HEK293T (cell line): ENCODE measurements around the gene ETV3L.
"Not testable (repeated sequence)": the region's sequence is repeated elsewhere in the genome, so short reads cannot be mapped to it uniquely, and the experiment has no call there.

Source experiments
- CTCF ChIA-PET: fragments of 350-600 bp; formaldehyde crosslinking; extraction: SDS; loops from one replicate; lab custom pipeline; 2021; ENCODE audit warnings: antibody characterized with exemption, inconsistent platforms; lab: Yijun Ruan, JAX
- POLR2A ChIA-PET: fragments of 350-600 bp; formaldehyde crosslinking; extraction: SDS; loops from one replicate; lab custom pipeline; 2020; ENCODE audit warnings: antibody characterized with exemption, inconsistent platforms; lab: Yijun Ruan, JAX
- DNase-seq: peaks from one replicate; pipeline ENCODE4 v3.0.0; 2012; ENCODE audit warnings: mixed read lengths; ENCODE audit errors: extremely low spot score
- ARNT ChIP-seq: fragments of 450-650 bp; IDR thresholded peaks from 2 replicates; pipeline ENCODE4 v1.6.1; 2017; ENCODE audit warnings: mild to moderate bottlenecking
- BHLHE40 ChIP-seq: fragments of 450-650 bp; IDR thresholded peaks from 2 replicates; pipeline ENCODE4 v1.6.1; 2016; ENCODE audit warnings: mild to moderate bottlenecking, moderate library complexity, borderline replicate concordance
- CTBP1 ChIP-seq: fragments of 450-650 bp; IDR thresholded peaks from 2 replicates; pipeline ENCODE4 v1.6.1; 2016; ENCODE audit warnings: borderline replicate concordance
- ELF4 ChIP-seq: fragments of 450-650 bp; IDR thresholded peaks from 2 replicates; pipeline ENCODE4 v1.6.1; 2017; ENCODE audit warnings: antibody characterized with exemption
- FOXA1 ChIP-seq: fragments of 450-650 bp; IDR thresholded peaks from 2 replicates; pipeline ENCODE4 v1.6.1; 2016; ENCODE audit warnings: mild to moderate bottlenecking
- FOXK2 ChIP-seq: fragments of 450-650 bp; IDR thresholded peaks from 2 replicates; pipeline ENCODE4 v1.6.1; 2016; ENCODE audit warnings: mild to moderate bottlenecking
- FOXM1 ChIP-seq: fragments of 450-650 bp; IDR thresholded peaks from 2 replicates; pipeline ENCODE4 v1.6.1; 2017; ENCODE audit warnings: mild to moderate bottlenecking, borderline replicate concordance
- HDGF ChIP-seq: fragments of 450-650 bp; IDR thresholded peaks from 2 replicates; pipeline ENCODE4 v1.6.1; 2017; ENCODE audit warnings: antibody characterized with exemption, borderline replicate concordance
- L3MBTL2 ChIP-seq: fragments of 450-650 bp; conservative IDR thresholded peaks from 2 replicates; pipeline ENCODE4 v1.6.1; 2016; ENCODE audit warnings: mild to moderate bottlenecking
- LEF1 ChIP-seq: fragments of 450-650 bp; IDR thresholded peaks from 2 replicates; pipeline ENCODE4 v1.6.1; 2017; ENCODE audit warnings: mild to moderate bottlenecking, borderline replicate concordance
- NFRKB ChIP-seq: fragments of 450-650 bp; IDR thresholded peaks from 2 replicates; pipeline ENCODE4 v1.6.1; 2016; ENCODE audit warnings: mild to moderate bottlenecking, moderate library complexity
- SP1 ChIP-seq: fragments of 450-650 bp; IDR thresholded peaks from 2 replicates; pipeline ENCODE4 v1.6.1; 2017
- SUZ12 ChIP-seq: fragments of 450-650 bp; IDR thresholded peaks from 2 replicates; pipeline ENCODE4 v1.6.1; 2016; ENCODE audit warnings: mild to moderate bottlenecking
- TARDBP ChIP-seq: fragments of 450-650 bp; IDR thresholded peaks from 2 replicates; pipeline ENCODE4 v1.6.1; 2016
- ZNF384 ChIP-seq: fragments of 450-650 bp; IDR thresholded peaks from 2 replicates; pipeline ENCODE4 v1.6.1; 2016
- TF ChIP-seq, protein P1 (sequence below): fragments of 450-650 bp; IDR thresholded peaks from 2 replicates; pipeline ENCODE4 v1.6.1; 2016

Gene ETV3L

DNA sequence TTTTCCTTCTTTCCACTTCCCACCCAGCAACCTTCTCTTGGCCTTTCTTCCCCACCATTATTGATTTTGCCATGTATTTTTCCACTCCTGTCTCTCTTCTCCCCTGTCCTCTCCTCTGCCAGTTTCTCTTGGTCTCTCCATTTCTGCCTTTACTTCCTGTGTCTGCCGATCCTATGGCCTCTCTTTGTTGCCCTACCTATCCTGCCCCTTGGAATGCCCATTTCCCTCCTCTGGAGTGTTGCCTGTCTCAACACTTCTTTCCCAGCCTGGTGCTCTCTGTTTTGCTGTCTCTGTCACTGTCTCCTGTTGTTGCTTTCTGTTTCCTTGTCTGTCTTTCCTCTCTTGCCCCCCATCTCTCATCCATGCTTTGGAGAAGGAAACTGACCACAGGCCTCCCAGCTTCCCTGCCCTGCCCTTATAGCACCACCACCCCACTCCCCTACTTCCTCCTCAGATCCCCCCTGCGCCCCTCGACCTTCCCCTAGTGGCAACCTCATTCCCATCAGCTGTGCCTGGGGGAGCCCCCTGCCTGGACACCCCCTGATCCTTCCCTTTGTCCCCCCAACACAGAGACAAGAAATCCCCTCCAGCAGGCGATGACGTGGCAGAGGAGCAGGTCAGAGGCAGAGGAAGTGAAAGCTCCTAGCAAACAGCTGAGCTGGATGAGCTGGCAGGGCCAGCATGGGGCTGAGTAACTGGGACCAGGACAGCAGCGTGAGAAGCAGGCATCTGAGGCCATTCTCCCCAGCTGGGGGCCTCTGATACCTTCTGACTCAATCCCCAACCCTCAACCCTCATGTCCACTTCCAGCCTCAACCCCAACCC, 6.6 kb upstream of the ETV3L start:
- CTCF ChIA-PET: interaction anchor here (0.6 kb wide), 1 partner anchor 9 kb away, joined by 3 read pairs; no protein-coding TSS in a partner anchor
- TF ChIP-seq L3MBTL2: no peak
- TF ChIP-seq FOXM1: no peak
- no peak for TF ChIP-seq SP1
- TF ChIP-seq ZNF384: no peak
- TF ChIP-seq TARDBP: no peak
- TF ChIP-seq CTBP1: no peak
- TF ChIP-seq LEF1: no peak
- TF ChIP-seq HDGF: no peak
- TF ChIP-seq BHLHE40: no peak
- TF ChIP-seq ARNT: no peak
- no peak for TF ChIP-seq SUZ12
- no peak for TF ChIP-seq NFRKB
- no peak for TF ChIP-seq FOXK2
- no peak for TF ChIP-seq FOXA1
- no peak for TF ChIP-seq ELF4
- TF ChIP-seq, protein P1, sequence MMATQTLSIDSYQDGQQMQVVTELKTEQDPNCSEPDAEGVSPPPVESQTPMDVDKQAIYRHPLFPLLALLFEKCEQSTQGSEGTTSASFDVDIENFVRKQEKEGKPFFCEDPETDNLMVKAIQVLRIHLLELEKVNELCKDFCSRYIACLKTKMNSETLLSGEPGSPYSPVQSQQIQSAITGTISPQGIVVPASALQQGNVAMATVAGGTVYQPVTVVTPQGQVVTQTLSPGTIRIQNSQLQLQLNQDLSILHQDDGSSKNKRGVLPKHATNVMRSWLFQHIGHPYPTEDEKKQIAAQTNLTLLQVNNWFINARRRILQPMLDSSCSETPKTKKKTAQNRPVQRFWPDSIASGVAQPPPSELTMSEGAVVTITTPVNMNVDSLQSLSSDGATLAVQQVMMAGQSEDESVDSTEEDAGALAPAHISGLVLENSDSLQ: no peak
- POLR2A ChIA-PET: interaction anchor here (1.7 kb wide), 1 partner anchor 33 kb away, joined by 5 read pairs; no protein-coding TSS in a partner anchor
- no peak for DNase-seq

DNA sequence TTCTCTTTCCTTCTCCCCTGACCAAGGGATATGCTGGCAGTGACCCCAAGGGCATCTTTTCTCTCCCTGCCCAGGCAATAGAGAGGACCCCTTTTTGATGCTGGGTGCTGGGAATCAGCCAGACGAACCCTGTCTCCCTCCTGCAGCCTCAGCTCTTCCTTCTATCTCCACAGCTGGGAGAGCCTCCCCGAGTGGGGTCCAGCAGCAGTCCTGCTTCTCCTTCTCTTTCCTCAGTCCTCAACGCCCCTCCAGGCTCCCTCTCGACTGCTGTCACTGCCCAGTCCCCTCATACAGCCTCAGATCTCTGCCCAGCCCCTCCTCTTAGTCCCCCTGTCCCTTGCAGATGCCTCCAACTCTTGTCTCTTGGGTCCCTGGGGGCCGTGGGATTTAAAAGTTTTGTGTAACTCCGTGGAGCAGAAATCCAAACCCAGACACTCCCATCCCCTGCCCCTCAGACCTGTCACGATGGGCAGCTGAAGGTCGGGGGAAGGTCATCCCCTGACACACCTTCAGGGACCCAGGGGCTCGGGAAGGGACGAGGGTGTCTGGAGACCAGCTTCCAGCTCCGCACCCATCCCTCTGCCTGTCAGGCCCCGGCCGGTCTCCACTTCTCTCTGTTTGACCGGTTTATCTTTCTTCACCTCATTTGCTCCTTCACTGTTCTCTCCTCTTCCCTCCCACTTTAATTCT, 5.8 kb upstream of the ETV3L start:
- DNase-seq: no peak
- ChIA-PET CTCF (interaction anchor here (1.0 kb wide), 1 partner anchor 15 kb away, joined by 5 read pairs; no protein-coding TSS in a partner anchor), POLR2A (no interaction called here)
- TF ChIP-seq TARDBP (no peak), CTBP1 (no peak), L3MBTL2 (no peak)

DNA sequence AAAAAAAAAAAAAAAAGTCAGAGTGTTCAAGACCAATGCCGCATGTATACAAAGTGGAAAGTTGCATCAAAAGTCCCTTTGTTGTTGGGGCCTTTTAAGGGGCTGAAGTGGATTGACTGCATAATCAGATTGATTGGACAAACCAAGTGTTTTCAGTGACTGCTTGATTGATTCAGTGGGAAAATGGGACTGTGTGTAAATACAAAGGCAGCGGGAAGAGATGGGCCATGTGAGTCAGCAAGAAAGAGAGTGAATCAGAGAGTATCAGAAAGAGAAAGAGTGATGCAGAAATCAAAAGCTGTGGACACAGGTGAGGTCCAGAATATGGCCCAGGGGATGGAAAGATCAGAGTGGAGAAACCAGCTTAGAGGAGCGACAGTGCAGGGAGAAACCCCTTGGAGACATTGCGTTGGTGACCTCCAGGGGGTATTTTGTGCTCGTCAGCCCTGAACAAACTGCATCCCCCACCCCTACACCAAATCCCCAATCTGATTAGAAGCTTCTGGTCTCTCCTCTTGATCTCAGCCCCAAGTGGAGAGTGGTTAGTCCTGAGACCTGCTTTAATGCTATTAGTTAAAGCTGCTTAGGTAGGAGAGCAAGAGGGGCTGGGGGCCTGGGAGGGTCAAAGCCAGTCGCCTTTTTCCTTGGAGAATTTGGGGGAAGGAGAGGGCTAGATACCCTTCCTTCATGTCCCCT, 5.1 kb upstream of the ETV3L start:
- no peak for DNase-seq
- TF ChIP-seq NFRKB: no peak
- no peak for TF ChIP-seq LEF1
- no peak for TF ChIP-seq ELF4
- no peak for TF ChIP-seq FOXA1
- no peak for TF ChIP-seq SUZ12
- TF ChIP-seq, protein P1: no peak
- no peak for TF ChIP-seq SP1
- no peak for TF ChIP-seq L3MBTL2
- no peak for TF ChIP-seq ZNF384
- no peak for TF ChIP-seq CTBP1
- TF ChIP-seq FOXM1: no peak
- TF ChIP-seq TARDBP: no peak
- CTCF ChIA-PET: interaction anchor here (1.0 kb wide), 1 partner anchor 14 kb away, joined by 5 read pairs; no protein-coding TSS in a partner anchor
- POLR2A ChIA-PET: no interaction called here

DNA sequence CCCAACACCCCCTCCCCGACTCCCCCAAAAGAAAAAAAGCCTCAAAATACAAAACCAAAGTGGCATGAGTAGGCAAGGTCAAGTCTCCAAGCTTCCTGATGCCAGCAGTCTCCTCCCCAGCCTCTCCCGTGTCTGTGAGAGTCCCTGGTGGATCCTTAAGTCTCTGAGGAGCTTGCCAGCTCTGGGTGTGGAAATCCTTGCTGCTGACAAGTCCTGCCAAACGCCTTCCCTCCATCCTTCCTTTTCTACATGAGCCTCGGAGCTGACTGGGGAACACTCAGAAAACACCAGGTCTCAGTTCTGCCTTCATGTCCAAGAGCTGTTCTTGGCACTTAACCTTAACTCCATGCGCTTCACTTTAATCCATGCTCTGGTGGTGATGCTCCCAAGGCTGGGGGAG, 3.7 kb upstream of the ETV3L start:
- ChIA-PET POLR2A (interaction anchor here (1.2 to 1.3 kb wide), 2 partner anchors 34 to 35 kb away, joined by 4 to 5 read pairs; partner anchors contain the start of gene ETV3), CTCF (interaction anchor here (0.7 to 2.4 kb wide), 5 partner anchors 13 to 53 kb away, joined by 3 to 14 read pairs (median 4); no protein-coding TSS in a partner anchor)
- TF ChIP-seq TARDBP (no peak), FOXA1 (no peak), SP1 (no peak), FOXK2 (no peak), BHLHE40 (no peak), SUZ12 (no peak), ARNT (no peak), LEF1 (no peak), CTBP1 (no peak), NFRKB (no peak), L3MBTL2 (no peak), ZNF384 (no peak), HDGF (no peak), ELF4 (no peak), FOXM1 (no peak)
- TF ChIP-seq, protein P1: no peak
- DNase-seq: no peak

DNA sequence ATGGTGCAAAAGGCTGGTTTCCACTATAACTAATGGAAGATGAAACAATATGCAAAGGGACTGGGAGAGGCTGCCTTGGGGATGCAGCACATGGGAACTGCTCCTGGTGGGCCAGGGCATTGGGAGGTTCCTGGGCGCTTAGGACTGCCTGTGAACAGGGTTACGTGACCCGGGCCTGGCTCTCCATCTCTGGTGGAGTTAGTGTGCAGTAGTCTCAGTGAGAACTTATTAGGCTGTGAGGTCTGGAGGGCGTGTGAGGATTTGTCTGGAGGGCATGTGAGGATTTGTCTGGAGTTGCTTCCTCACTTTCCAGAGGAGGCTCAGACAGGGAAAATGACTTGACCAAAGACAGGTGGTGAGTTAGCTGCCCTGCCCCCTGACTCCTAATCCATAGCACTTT, 1.5 kb upstream of the ETV3L start:
- no peak for TF ChIP-seq CTBP1
- TF ChIP-seq L3MBTL2: no peak
- TF ChIP-seq ELF4: no peak
- no peak for TF ChIP-seq BHLHE40
- TF ChIP-seq SUZ12: no peak
- no peak for TF ChIP-seq LEF1
- TF ChIP-seq NFRKB: no peak
- TF ChIP-seq, protein P1: no peak
- no peak for TF ChIP-seq HDGF
- ChIA-PET CTCF (no interaction called here), POLR2A (no interaction called here)
- DNase-seq: no peak

DNA sequence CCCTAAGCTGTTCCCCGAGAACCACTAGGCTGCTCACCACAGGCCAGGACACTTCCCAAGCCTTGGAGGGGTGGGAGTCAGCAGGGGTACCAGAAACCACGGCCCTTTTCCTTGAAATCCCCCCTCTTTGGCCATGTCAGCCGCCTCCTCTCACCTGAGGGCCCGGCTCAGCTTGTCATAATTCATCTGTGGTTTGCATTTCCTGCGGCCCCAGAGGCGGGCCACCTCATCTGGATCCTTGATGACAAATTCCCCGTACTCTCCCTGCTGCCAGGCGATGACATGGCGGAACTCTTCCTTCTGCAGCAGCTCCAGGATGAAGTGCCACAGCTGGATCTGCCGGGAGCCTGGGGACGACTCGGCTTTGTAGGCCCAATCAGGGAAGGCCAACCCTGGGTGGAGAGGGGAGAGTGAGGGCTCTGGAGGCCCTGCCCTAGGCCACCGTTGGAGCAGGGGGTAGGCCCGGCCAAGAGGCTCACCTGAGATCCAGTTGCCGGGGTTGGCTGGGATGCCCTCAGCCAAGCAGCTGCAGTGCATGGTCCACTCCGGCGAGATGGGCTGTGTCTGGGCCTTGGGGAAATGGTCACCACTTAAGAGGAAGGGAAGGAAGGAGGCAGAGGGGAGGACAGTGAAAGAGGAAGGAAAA, 498 bp downstream of the ETV3L start:
- POLR2A ChIA-PET: not testable (repeated sequence)

More for the DNA sequence above, 498 bp downstream of the ETV3L start:
- DNase-seq: not testable (repeated sequence)
- CTCF ChIA-PET: interaction anchor here (1.4 kb wide), 1 partner anchor 9 kb away, joined by 5 read pairs; no protein-coding TSS in a partner anchor
